CD4-positive, alpha-beta T cell (primary cell): Measurements from ENCODE around the gene CSPG4. TPM values are rescaled to one million over a fixed set of nuclear protein-coding genes. Genes with fewer than 3 reads are reported as not detected.
"Not testable (repeated sequence)": the region's sequence is repeated elsewhere in the genome, so short reads cannot be mapped to it uniquely, and the experiment has no call there.

Experiments
- ATAC-seq: fragments of 200-7000 bp; cut with Tn5 transposase; one replicate; pipeline ENCODE4 v1.10.0; 2022; ENCODE audit warnings: mild to moderate bottlenecking; ENCODE audit not compliant: poor library complexity
- CTCF ChIA-PET: fragments of 350-600 bp; sonication (Branson Sonifier 250); formaldehyde crosslinking; loops from one replicate; lab custom pipeline; 2021; ENCODE audit warnings: antibody characterized with exemption, inconsistent platforms; lab: Charles Lee
- POLR2A ChIA-PET: fragments of 350-600 bp; sonication (Branson Sonifier 250); formaldehyde crosslinking; loops from one replicate; lab custom pipeline; 2021; ENCODE audit warnings: antibody characterized with exemption, inconsistent platforms; lab: Charles Lee
- DNase-seq, 14 experiments: peaks; one replicate each; pipeline ENCODE4 v3.0.0-alpha.2; 2013 to 2020; ENCODE audit warnings: mixed read lengths in 2 of 14
- H3K27ac ChIP-seq, 2 donors: one replicate each; pipeline versions ENCODE4 v1.5.1 to v1.7.0; 2013; ENCODE audit warnings: low read length in 2 of 2, low read depth in 1 of 2, mild to moderate bottlenecking in 1 of 2
- H3K27me3 ChIP-seq, 2 experiments: 1 replicate in 1 of 2; 2 replicates in 1 of 2; pipeline versions ENCODE4 v1.6.1 to v1.7.0; 2013; ENCODE audit warnings: low read length in 2 of 2, control low read depth in 1 of 2, mild to moderate bottlenecking in 1 of 2, moderate library complexity in 1 of 2; ENCODE audit not compliant: insufficient read depth in 2 of 2, control insufficient read depth in 1 of 2
- H3K36me3 ChIP-seq: one replicate; pipeline ENCODE4 v1.6.1; 2013; ENCODE audit warnings: low read length, control low read depth; ENCODE audit not compliant: insufficient read depth
- H3K4me1 ChIP-seq: one replicate; pipeline ENCODE4 v1.6.1; 2013; ENCODE audit warnings: low read length, control low read depth; ENCODE audit not compliant: insufficient read depth
- H3K4me3 ChIP-seq: one replicate; pipeline ENCODE4 v1.5.1; 2013; ENCODE audit warnings: mild to moderate bottlenecking, low read length, moderate library complexity
- H3K9me3 ChIP-seq, 2 experiments: 1 replicate in 1 of 2; 2 replicates in 1 of 2; pipeline versions ENCODE4 v1.6.1 to v1.7.0; 2013; ENCODE audit warnings: low read length in 2 of 2, mild to moderate bottlenecking in 2 of 2, control low read depth in 1 of 2, moderate library complexity in 1 of 2; ENCODE audit not compliant: control insufficient read depth in 1 of 2, insufficient read depth in 1 of 2
- H3K27ac Mint-ChIP-seq: one replicate; pipeline ENCODE4 v1.8.0; 2020; ENCODE audit warnings: mixed read lengths
- H3K27me3 Mint-ChIP-seq: one replicate; pipeline ENCODE4 v1.8.0; 2021; ENCODE audit warnings: mixed read lengths
- H3K36me3 Mint-ChIP-seq: one replicate; pipeline ENCODE4 v1.8.0; 2021; ENCODE audit warnings: low read depth, mixed read lengths
- H3K4me1 Mint-ChIP-seq: one replicate; pipeline ENCODE4 v1.8.0; 2021; ENCODE audit warnings: low read depth, mixed read lengths
- H3K4me3 Mint-ChIP-seq: one replicate; pipeline ENCODE4 v1.8.0; 2020; ENCODE audit warnings: mild to moderate bottlenecking, mixed read lengths
- H3K9me3 Mint-ChIP-seq: one replicate; pipeline ENCODE4 v1.8.0; 2020; ENCODE audit warnings: mixed read lengths
- intact Hi-C, 2 experiments: fragments of 100-400 bp; cut with DNase I in 1 of 2; cut with micrococcal nuclease in 1 of 2; formaldehyde crosslinking; loops; one replicate each; pipeline versions ENCODE4 v1.15.1 to v1.9.0; 2023 to 2025; cut with DNase I, micrococcal nuclease
- total RNA-seq, 174 experiments: library from RNA in 2 of 174; stranded (reverse) in 2 of 174; gene quantifications; one replicate each; pipeline ENCODE4 v1.2.3 and lab custom pipeline; 2021 to 2026
- TF ChIP-seq, protein P1 (sequence below): fragments of 200-600 bp; IDR thresholded peaks from one replicate; pipeline ENCODE4 v1.8.0; 2022; ENCODE audit warnings: antibody characterized with exemption, mild to moderate bottlenecking

CSPG4 gene
- total RNA-seq, 2 experiments from 2014 or later, result not detected

DNA sequence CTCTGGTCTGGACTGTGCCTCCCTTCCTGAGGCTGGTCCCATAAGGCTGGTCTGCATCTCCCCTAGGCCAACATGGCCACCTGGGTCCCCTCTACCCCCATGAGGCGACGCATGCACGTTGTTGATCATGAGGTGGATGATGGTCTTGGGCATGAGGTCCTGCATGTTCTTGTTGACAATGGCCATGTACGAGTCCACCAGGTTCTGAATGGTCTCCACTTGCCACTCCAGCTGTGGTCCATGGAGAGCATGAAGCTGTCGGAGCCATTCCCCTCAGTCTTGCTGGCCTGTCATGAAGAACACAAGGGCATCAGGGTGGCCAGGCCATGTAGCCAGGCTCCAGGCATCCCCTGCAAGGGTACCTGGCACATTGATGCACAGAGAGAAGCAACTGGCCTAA is 27.1 kb upstream of the CSPG4 start:
- ChIA-PET POLR2A (interaction anchor here (1.8 kb wide), 1 partner anchor 105 kb away, joined by 6 read pairs; no protein-coding TSS in a partner anchor), CTCF (no interaction called here)
- intact Hi-C loops, result loop anchor here in 1 of 2 experiments (5.0 kb wide), 1 partner anchor 163 kb away; the partner anchor contains the start of gene FBXO22
- H3K36me3 ChIP-seq, result no peaks in the 10 kb centered on the region
- Mint-ChIP-seq H3K27ac (peak overlapping the region; percentile 73), H3K4me1 (peaks cover 11% of the 10 kb centered on the region), H3K27me3 (no peaks in the 10 kb centered on the region), H3K4me3 (peak overlapping the region; percentile 91), H3K36me3 (no peaks in the 10 kb centered on the region), H3K9me3 (no peaks in the 10 kb centered on the region)
- H3K4me1 ChIP-seq, result peaks cover 19% of the 10 kb centered on the region
- H3K4me3 ChIP-seq, result no peak overlapping the region
- no peak overlapping the region for H3K27ac ChIP-seq
- H3K27me3 ChIP-seq, result no peaks in the 10 kb centered on the region
- ATAC-seq, result no peak
- no peaks in the 10 kb centered on the region for H3K9me3 ChIP-seq
- peak in 1 of 14 experiments; percentile 15 for DNase-seq
- TF ChIP-seq, protein P1, sequence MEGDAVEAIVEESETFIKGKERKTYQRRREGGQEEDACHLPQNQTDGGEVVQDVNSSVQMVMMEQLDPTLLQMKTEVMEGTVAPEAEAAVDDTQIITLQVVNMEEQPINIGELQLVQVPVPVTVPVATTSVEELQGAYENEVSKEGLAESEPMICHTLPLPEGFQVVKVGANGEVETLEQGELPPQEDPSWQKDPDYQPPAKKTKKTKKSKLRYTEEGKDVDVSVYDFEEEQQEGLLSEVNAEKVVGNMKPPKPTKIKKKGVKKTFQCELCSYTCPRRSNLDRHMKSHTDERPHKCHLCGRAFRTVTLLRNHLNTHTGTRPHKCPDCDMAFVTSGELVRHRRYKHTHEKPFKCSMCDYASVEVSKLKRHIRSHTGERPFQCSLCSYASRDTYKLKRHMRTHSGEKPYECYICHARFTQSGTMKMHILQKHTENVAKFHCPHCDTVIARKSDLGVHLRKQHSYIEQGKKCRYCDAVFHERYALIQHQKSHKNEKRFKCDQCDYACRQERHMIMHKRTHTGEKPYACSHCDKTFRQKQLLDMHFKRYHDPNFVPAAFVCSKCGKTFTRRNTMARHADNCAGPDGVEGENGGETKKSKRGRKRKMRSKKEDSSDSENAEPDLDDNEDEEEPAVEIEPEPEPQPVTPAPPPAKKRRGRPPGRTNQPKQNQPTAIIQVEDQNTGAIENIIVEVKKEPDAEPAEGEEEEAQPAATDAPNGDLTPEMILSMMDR, result no peak

DNA sequence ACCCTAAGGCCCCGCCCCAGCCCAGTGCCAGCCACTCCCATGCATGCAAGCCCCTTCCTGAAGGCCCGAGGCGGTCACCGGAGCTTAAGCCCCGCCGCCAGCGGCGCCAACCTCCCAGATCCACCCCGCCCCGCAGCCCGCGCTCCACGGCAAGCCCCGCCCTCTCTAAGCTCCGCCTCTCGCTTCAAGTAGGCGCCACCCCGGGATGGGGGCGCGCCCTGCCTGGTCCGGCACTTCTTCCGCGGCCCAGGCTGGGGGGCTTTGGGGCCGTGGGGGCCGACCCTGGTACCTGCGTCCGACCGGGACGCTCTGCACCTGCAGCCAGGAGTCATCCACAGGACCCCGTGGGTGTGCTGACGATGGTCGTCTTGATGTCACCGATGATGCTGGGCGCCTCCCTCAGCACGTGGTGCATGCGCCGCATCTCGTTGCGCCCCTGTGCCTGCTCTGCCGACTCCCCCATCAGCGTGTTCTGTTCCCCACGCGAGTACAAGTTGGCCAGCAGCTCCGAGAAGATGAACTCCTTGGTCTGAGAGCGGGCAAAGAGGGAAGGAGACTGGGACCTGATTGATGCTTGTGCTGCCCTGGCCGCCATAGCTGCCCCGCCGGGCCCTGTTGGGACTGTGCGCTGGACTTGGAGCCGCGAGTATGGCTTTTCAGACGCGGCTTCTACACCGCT is 26.1 kb upstream of the CSPG4 start:
- intact Hi-C loops, result loop anchor here in 1 of 2 experiments (5.0 kb wide), 1 partner anchor 164 kb away; the partner anchor contains the start of gene FBXO22
- ATAC-seq, result peak; percentile 92

DNA sequence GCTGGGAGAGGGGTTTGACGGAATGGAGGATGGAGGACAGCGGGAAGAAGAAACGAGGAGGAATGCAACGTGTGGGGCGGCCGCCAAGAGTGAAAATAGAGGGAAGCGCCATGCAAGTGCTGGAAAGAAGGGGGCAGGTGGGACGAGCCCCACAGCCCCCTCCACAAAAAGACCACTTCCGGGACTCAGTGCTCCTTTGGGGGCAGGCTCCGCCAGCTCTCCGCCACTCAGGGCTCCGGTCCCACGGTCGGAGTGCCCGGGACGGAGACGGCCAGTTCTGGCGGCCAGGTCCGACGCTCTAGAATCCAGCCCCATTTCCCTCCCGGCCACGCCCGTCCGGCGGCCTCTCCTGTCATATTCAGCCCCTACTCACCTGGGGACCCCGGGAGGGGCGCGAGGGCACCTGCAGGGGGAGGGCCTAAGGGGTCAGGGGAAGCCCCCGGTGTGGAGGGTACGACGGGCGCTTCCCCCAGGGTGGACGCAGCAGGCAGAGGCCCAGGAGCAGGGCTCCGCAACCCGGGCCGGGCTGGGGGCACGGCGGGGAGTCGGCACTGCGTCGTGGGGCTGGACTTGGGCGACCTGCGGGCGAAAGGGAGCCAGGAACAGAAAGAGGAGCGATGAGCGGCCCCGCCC is 25.5 kb upstream of the CSPG4 start:
- no peak for ATAC-seq
- H3K27me3 Mint-ChIP-seq, result no peaks in the 10 kb centered on the region
- ChIA-PET POLR2A (interaction anchor here (1.0 to 1.8 kb wide), 9 partner anchors 19 to 370 kb away, joined by 3 to 8 read pairs (median 4); partner anchors contain the start of genes IMP3 and SIN3A), CTCF (interaction anchor here (0.9 to 1.3 kb wide), 4 partner anchors 10 to 370 kb away, joined by 3 to 5 read pairs (median 4); partner anchors contain the start of gene MAN2C1)
- H3K4me3 ChIP-seq, result peak overlapping the region; percentile 78
- H3K27me3 ChIP-seq, result no peaks in the 10 kb centered on the region
- H3K4me3 Mint-ChIP-seq, result peak overlapping the region; percentile 91
- H3K36me3 Mint-ChIP-seq, result no peaks in the 10 kb centered on the region
- intact Hi-C loops, result loop anchor here in 1 of 2 experiments (5.0 kb wide), 1 partner anchor 164 kb away; the partner anchor contains the start of gene FBXO22
- no peaks in the 10 kb centered on the region for H3K9me3 Mint-ChIP-seq
- no peak for DNase-seq
- H3K4me1 Mint-ChIP-seq, result peaks cover 11% of the 10 kb centered on the region
- H3K4me1 ChIP-seq, result peaks cover 19% of the 10 kb centered on the region
- H3K9me3 ChIP-seq, result no peaks in the 10 kb centered on the region
- TF ChIP-seq, protein P1, result no peak
- H3K27ac ChIP-seq, result no peak overlapping the region
- no peaks in the 10 kb centered on the region for H3K36me3 ChIP-seq
- H3K27ac Mint-ChIP-seq, result peak overlapping the region; percentile 53

More for the DNA sequence above, 26.1 kb upstream of the CSPG4 start:
- Mint-ChIP-seq H3K27me3 (no peaks in the 10 kb centered on the region), H3K9me3 (no peaks in the 10 kb centered on the region), H3K4me1 (peaks cover 11% of the 10 kb centered on the region), H3K27ac (peak overlapping the region; percentile 73), H3K4me3 (peak overlapping the region; percentile 91), H3K36me3 (no peaks in the 10 kb centered on the region)
- Histone ChIP-seq H3K9me3 (no peaks in the 10 kb centered on the region), H3K27me3 (no peaks in the 10 kb centered on the region), H3K4me1 (peaks cover 19% of the 10 kb centered on the region), H3K4me3 (peak overlapping the region; percentile 78), H3K27ac (no peak overlapping the region), H3K36me3 (no peaks in the 10 kb centered on the region)
- CTCF ChIA-PET, result interaction anchor here (0.9 to 1.3 kb wide), 4 partner anchors 10 to 371 kb away, joined by 3 to 5 read pairs (median 4); partner anchors contain the start of gene MAN2C1
- TF ChIP-seq, protein P1, result no peak
- POLR2A ChIA-PET, result interaction anchor here (0.8 to 1.8 kb wide), 10 partner anchors 19 to 371 kb away, joined by 3 to 8 read pairs (median 4); partner anchors contain the start of genes IMP3, PTPN9 and SIN3A
- DNase-seq, result peak; percentile 79 to 96 (median 87)

DNA sequence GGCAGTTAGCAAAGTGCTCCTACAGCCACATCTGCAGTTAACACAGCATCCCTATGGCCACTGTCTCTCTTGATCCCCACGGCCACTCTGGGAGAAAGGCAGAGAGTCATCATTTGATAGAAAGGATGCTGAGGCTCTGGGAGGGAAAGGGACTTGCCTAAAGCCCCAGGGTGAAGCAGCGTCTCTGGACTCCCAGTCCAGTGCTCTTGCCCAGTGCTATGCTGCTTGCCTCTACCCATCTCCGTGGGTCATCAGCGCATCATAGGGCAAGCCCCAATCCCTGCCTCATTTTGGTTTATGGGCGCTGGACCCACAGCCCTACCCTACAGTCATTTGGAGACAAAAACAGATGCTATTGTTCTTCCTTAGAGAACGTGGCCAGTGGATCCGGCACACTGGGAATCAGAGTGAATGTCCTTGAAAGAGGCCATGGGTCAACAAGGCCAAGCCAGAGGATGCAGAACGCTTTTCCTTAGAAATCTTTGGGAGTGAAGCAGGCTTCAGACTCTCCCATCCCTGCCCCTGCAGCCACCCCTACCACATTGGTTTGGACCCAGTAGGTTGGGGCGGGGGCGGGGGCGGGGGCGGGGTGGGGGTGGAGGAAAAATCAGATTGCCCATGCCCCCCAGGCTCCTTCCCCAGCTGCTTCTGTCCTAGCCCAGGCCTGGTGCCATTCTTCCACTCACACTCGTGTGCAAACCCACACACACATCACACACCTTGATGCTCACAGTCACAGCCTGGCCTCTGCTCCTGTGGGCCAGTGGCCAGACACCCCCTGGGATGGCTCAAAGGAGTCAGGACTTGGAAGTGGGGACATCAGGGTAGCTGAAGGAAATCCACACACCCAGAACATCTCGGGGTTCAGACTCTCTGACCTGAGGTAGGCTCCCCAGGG is 24.7 kb upstream of the CSPG4 start:
- POLR2A ChIA-PET, result interaction anchor here (1.5 kb wide), 1 partner anchor 20 kb away, joined by 8 read pairs; no protein-coding TSS in a partner anchor

More for the DNA sequence above, 24.7 kb upstream of the CSPG4 start:
- intact Hi-C loops, result loop anchor here in 1 of 2 experiments (5.0 kb wide), 1 partner anchor 165 kb away; the partner anchor contains the start of gene FBXO22
- H3K36me3 ChIP-seq, H3K27me3 Mint-ChIP-seq, ATAC-seq, H3K9me3 Mint-ChIP-seq, H3K9me3 ChIP-seq, H3K36me3 Mint-ChIP-seq, CTCF ChIA-PET, H3K27ac ChIP-seq, H3K27me3 ChIP-seq: not testable (repeated sequence)
- peak overlapping the region; percentile 53 for H3K27ac Mint-ChIP-seq
- H3K4me3 Mint-ChIP-seq, result peak overlapping the region; percentile 91
- peak overlapping the region; percentile 78 for H3K4me3 ChIP-seq
- peaks cover 24% of the 10 kb centered on the region for H3K4me1 ChIP-seq
- peaks cover 16% of the 10 kb centered on the region for H3K4me1 Mint-ChIP-seq
- peak in 1 of 14 experiments; percentile 9 for DNase-seq
